H1 (cell line): Measurements from ENCODE around the gene BGN.

Source experiments
- BACH1 ChIP-seq: IDR thresholded peaks from 2 replicates; pipeline ENCODE4 v1.6.1; 2012; ENCODE audit warnings: low read length, improper control_type of control experiment
- CTCF ChIP-seq, 3 experiments: IDR thresholded peaks; 1 replicate in 2 of 3; 2 replicates in 1 of 3; pipeline versions ENCODE4 v1.5.1 to v1.6.1; 2011; ENCODE audit warnings: low read length in 3 of 3, mild to moderate bottlenecking in 3 of 3, inconsistent platforms in 2 of 3, low read depth in 1 of 3, moderate library complexity in 1 of 3; ENCODE audit not compliant: insufficient read depth in 1 of 3; ENCODE audit errors: control extremely low read depth in 1 of 3
- EP300 ChIP-seq, 2 experiments: IDR thresholded peaks; 1 replicate in 1 of 2; 2 replicates in 1 of 2; pipeline ENCODE4 v1.6.1; 2011 to 2012; ENCODE audit warnings: low read depth in 2 of 2, low read length in 2 of 2, mild to moderate bottlenecking in 2 of 2, borderline replicate concordance in 1 of 2, inconsistent platforms in 1 of 2, moderate library complexity in 1 of 2
- POLR2A ChIP-seq, 2 experiments: IDR thresholded peaks; 1 replicate in 1 of 2; 2 replicates in 1 of 2; pipeline ENCODE4 v1.6.1; 2011; ENCODE audit warnings: low read depth in 2 of 2, low read length in 2 of 2, mild to moderate bottlenecking in 2 of 2; ENCODE audit errors: control extremely low read depth in 1 of 2
- RBBP5 ChIP-seq: IDR thresholded peaks from 2 replicates; pipeline ENCODE4 v1.7.1; 2012; ENCODE audit warnings: low read depth, mild to moderate bottlenecking, inconsistent platforms, low read length, moderate library complexity, borderline replicate concordance
- RFX5 ChIP-seq: IDR thresholded peaks from 2 replicates; pipeline ENCODE4 v1.6.1; 2011; ENCODE audit warnings: low read depth, low read length, improper control_type of control experiment, borderline replicate concordance
- RXRA ChIP-seq: IDR thresholded peaks from 2 replicates; pipeline ENCODE4 v1.6.1; 2011; ENCODE audit warnings: low read depth, mild to moderate bottlenecking, low read length, moderate library complexity; ENCODE audit not compliant: insufficient read depth
- SRF ChIP-seq: IDR thresholded peaks from 2 replicates; pipeline ENCODE4 v1.6.1; 2011; ENCODE audit warnings: mild to moderate bottlenecking, low read depth, low read length, moderate library complexity

GRCh38 chrX:153537080-153537479, 42.3 kb downstream of the BGN start:
- TF ChIP-seq EP300 (IDR thresholded peaks at IDR 0.05; ENCODE audit: borderline replicate concordance in 1 of 2, low read depth in 2 of 2, low read length in 2 of 2) (no peak), SRF (no peak), BACH1 (no peak), RFX5 (no peak), RXRA (no peak), POLR2A (IDR thresholded peaks at IDR 0.05; ENCODE audit: control extremely low read depth in 1 of 2, low read depth in 2 of 2, low read length in 2 of 2) (no peak), CTCF (IDR thresholded peaks at IDR 0.05; ENCODE audit: control extremely low read depth in 1 of 3, insufficient read depth in 1 of 3, low read depth in 1 of 3, low read length in 3 of 3) (no peak), RBBP5 (no peak)
